GM12801 (cell line): ENCODE data around the gene TMEM86B.

ENCODE experiments used
- TF ChIP-seq, protein P1 (sequence below): IDR thresholded peaks from one replicate; pipeline ENCODE4 v1.5.1; 2011; ENCODE audit warnings: control low read depth; ENCODE audit not compliant: insufficient read length; ENCODE audit errors: extremely low read depth

Gene TMEM86B

DNA sequence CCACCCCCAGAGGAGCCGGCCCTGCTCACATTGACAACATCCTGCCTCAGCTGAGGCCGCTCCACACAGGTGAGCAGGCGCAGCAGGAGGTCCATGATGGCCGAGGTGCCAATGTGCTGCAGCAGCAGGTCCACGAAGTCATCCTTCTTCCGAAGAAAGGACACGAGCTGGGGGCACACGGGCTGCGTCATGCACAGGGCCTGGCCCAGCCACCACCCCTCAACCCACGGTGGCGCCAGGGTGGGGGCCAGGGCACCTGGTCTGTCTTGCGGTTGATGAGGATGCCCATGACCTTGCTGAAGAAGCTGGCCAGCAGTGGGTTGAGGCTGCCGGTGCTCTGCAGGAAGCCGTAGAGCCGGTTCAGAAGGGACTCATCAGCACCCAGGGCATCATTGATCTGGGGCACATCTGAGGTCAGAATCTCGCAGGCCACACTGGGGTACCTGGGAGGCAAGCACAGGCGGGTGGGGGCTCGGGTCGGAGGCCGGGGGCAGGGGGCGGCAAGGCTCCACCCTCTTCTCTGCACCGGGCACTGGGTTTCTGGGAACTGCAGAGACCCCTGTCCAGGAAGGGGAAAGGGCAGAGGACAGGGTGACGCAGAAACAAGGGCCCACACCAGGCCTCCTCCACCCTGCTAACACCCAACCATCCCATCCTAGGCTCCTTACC is 16.8 kb upstream of the TMEM86B start:
- TF ChIP-seq, protein P1, sequence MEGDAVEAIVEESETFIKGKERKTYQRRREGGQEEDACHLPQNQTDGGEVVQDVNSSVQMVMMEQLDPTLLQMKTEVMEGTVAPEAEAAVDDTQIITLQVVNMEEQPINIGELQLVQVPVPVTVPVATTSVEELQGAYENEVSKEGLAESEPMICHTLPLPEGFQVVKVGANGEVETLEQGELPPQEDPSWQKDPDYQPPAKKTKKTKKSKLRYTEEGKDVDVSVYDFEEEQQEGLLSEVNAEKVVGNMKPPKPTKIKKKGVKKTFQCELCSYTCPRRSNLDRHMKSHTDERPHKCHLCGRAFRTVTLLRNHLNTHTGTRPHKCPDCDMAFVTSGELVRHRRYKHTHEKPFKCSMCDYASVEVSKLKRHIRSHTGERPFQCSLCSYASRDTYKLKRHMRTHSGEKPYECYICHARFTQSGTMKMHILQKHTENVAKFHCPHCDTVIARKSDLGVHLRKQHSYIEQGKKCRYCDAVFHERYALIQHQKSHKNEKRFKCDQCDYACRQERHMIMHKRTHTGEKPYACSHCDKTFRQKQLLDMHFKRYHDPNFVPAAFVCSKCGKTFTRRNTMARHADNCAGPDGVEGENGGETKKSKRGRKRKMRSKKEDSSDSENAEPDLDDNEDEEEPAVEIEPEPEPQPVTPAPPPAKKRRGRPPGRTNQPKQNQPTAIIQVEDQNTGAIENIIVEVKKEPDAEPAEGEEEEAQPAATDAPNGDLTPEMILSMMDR = no peak

DNA sequence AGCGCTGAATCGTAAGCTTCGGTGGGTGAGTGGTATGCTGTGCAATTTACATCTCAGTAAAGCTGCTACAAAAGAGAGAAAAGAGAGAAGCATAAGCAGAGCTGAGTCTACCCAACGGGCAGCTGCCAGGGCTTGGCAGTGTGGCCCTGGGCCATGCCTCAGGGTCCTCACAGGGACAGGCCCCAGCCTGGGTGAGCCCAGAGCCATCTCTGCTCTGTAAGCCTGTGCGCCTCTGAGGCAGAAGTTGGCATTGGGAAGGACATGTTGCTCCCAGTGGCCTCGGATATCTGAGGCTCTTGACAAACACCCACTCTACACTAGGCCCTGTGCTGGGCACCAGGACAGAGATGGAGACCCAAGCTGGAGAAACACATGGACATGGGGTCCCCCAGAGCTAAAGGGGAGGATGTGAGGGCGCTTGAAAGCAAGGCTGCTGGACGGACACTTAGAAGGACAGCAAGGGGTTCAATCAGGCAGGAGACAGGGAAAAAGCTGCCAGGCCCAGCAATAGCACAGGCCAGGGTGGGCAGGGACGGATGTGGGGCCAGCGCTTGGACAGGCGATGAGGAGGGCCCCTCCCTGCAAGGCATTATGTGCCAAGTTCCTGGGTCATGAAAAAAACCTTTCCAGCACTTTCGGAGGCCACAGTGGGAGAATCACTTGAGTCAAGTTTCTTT is 15.6 kb upstream of the TMEM86B start:
- TF ChIP-seq, protein P1 = no peak

DNA sequence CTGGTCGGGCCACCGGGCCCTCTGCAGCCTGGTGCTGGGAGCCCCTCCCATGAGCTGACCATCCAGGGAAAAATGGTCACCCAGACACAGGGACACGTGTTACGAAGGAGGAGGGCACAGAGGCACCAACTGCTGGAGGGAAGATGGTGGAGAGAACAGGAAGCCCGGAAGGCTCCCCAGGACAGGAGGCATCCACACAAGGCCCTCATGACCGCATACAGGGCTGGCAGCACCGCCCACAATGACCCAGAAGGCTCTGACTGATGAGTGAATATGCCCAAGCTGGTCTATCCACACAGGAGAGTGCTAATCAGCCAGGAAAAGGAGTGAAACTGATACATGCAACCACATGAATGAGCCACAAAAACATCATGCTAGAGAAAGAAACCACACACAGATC is 14.0 kb upstream of the TMEM86B start:
- TF ChIP-seq, protein P1 = no peak

DNA sequence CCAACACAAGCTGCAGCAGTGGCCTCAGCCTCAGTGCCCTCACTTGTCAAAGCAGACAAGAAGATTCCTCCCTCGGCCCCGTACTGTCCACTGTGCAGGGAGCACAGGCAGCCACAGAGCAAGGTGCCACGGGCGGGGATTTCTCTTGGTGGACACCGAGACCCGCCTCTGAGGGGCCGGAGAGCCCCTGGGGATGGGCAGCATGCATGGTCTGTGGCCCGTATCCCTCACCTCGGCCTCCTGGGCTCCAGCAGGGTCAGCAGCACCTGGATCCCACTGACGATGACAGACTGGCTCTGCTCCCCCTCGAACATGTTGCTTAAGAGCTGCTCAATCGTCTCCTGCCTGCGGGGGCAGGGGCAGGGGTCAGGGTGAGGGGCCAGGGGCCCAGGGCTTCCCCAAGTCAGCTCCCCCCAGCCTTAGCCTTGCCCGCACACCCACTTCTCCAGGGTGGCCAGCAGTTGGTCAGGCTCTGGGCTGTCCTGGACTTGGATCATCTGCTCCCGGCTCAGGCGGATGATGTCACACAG is 13.4 kb upstream of the TMEM86B start:
- TF ChIP-seq, protein P1 = no peak

DNA sequence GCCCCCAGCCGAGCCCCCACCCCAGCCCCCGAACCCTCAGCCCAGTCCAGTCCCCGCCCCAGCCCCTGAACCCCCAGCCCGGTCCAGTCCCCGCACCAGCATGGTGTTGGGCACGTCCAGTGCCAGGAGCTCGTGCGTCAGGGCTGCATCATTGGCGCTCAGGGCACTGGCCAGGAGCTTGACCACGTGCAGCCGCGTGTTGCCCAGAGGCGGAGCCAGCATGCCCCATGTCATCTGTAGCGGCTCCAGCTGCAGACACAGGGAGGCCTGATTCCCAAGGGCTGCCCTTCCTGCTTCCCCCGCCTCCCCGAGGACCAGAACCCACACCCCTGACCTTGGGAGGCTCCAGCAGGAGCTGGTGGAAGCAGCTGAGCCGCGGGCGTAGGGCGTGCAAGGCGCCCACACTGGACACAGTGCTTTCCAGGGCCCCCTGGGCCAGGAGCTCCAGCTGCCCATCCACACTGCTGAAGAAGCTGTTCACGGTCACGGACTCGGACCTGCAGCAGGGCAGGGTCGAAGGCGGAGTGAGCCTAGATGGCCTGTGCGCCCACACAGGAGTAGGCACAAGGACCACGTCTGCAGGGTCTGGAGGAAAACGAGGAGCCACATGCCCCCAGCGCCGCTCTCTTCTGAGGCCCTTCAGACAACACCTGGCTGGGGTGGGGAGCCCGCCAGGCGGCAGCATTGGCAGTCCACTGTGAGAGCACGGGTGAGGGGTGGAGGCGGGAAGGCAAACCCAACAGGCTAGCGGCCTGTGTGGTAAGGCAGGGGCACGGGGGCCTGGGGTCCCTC is 12.8 kb upstream of the TMEM86B start:
- TF ChIP-seq, protein P1 = no peak

DNA sequence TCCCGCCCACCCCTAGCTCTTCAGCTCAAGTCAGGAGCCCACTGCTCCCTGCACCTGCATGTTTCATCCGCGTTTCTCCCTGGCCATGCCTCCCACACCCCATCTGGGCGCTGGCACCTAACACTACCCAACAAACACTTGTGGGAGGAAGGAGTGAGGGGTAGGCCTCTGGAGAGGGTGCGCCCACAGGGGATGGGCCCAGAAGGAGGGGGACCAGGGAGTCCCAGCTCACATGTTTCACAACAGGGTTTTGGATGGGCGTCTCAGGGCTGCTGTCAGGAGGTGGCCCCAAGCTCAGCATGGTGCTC is 12.1 kb upstream of the TMEM86B start:
- TF ChIP-seq, protein P1 = no peak

DNA sequence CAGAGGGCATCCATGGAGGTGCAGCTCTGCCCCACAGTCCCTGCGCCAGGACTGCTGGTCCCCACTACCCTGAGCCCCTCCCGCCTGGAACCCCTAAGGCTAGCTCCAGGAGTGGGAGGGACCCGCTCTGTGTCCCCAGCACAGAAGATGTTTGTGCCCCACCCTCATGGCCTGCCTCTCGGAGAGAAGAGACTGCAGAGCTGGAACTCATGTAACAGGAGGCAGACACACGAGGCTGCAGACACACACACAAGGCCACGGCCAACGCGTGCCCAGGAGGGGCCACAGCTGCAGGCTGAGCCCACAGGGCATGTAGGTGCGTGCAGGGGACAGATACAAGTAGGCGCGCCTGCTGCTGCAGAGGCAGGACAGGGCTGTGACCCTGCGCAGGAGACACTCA is 10.4 kb upstream of the TMEM86B start:
- TF ChIP-seq, protein P1 = no peak
